SK-N-SH treated with all-trans-retinoic acid at 6 μM for 48 hours (cell line): ENCODE results near the gene HOXC4.

Source experiments
- BACH2 ChIP-seq: fragments of 250-450 bp; sonication (Bioruptor Pico); IDR thresholded peaks from 2 replicates; pipeline ENCODE4 v1.9.0; 2021; ENCODE audit warnings: mild to moderate bottlenecking, borderline replicate concordance
- PATZ1 ChIP-seq: fragments of 250-450 bp; sonication (Bioruptor Pico); IDR thresholded peaks from 2 replicates; pipeline ENCODE4 v1.8.0; 2020; ENCODE audit warnings: mild to moderate bottlenecking, moderate library complexity, borderline replicate concordance
- POU6F1 ChIP-seq: fragments of 250-450 bp; sonication (Bioruptor Pico); IDR thresholded peaks from 2 replicates; pipeline ENCODE4 v1.8.0; 2021; ENCODE audit warnings: low read depth, mild to moderate bottlenecking, moderate library complexity, borderline replicate concordance
- PPARA ChIP-seq: fragments of 250-450 bp; sonication (Bioruptor Pico); IDR thresholded peaks from 2 replicates; pipeline ENCODE4 v1.5.0; 2020; ENCODE audit warnings: mild to moderate bottlenecking, borderline replicate concordance
- RARB ChIP-seq: fragments of 250-450 bp; sonication (Bioruptor Pico); IDR thresholded peaks from 2 replicates; pipeline ENCODE4 v1.8.0; 2021; ENCODE audit warnings: mild to moderate bottlenecking, moderate library complexity
- ZFP3 ChIP-seq: fragments of 250-450 bp; sonication (Bioruptor Pico); IDR thresholded peaks from 2 replicates; pipeline ENCODE4 v1.5.0; 2020; ENCODE audit warnings: mild to moderate bottlenecking, moderate library complexity
- ZFP30 ChIP-seq: fragments of 450-650 bp; formaldehyde crosslinking; IDR thresholded peaks from 2 replicates; pipeline ENCODE4 v1.5.0; 2022; ENCODE audit warnings: mild to moderate bottlenecking, moderate library complexity
- ZNF70 ChIP-seq: fragments of 450-650 bp; formaldehyde crosslinking; IDR thresholded peaks from 2 replicates; pipeline ENCODE4 v1.5.0; 2020; ENCODE audit warnings: mild to moderate bottlenecking, moderate library complexity
- ZNF8 ChIP-seq: fragments of 450-650 bp; formaldehyde crosslinking; IDR thresholded peaks from 2 replicates; pipeline ENCODE4 v1.5.0; 2020; ENCODE audit warnings: mild to moderate bottlenecking, moderate library complexity
- TF ChIP-seq, protein P1 (sequence below): fragments of 250-450 bp; sonication (Bioruptor Pico); IDR thresholded peaks from 2 replicates; pipeline ENCODE4 v1.5.1; 2021; ENCODE audit warnings: mild to moderate bottlenecking, moderate library complexity
- TF ChIP-seq, protein P2 (sequence below): fragments of 250-450 bp; sonication (Bioruptor Pico); IDR thresholded peaks from 2 replicates; pipeline ENCODE4 v1.5.1; 2020; ENCODE audit warnings: low read depth, mild to moderate bottlenecking, moderate library complexity

DNA sequence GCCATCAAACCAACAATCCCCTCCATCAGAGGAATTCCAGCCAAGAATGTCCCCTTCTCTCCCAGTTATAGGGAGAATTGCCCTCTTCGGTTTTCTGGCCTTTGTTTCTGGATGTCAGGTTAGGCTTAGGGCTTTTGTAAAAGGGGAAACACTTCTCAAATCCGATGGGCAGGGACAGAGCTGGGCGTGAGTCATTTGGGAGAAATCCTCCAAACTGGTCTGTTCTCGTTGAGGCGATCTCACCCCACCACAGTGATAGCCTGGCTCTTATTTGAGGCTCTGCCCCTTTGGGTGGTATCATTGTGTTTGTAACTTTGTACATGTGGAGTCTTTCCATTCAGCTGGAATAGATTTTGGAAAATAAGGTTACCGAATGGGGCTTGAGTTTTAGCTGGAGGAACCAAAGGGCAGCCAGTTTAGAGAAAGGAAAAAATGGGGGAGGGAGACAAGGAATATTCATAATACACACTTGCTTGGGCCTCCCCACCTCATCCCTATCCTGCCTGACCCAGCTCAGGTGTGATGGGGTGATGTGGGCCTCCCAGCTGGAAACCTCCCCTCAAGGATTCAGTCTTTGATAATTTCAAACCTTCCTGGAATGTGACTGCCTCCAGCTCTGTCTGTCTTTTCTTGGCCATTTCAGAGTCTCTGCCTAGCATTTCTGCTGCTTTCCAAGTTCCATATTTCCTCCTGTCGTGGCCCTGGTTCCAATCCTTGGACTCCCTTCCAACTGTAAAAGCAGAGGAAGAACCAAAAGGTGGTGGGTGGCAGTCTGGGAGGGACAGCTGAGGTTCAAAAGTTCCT lies 7.5 kb downstream of the HOXC4 start:
- TF ChIP-seq RARB (CRISPR knock-in tag) (no peak), ZNF70 (no peak), POU6F1 (CRISPR knock-in tag) (no peak), PATZ1 (no peak), ZFP30 (no peak), PPARA (no peak), ZNF8 (CRISPR knock-in tag) (no peak), BACH2 (CRISPR knock-in tag) (no peak), ZFP3 (CRISPR knock-in tag) (no peak)
- TF ChIP-seq, protein P1, sequence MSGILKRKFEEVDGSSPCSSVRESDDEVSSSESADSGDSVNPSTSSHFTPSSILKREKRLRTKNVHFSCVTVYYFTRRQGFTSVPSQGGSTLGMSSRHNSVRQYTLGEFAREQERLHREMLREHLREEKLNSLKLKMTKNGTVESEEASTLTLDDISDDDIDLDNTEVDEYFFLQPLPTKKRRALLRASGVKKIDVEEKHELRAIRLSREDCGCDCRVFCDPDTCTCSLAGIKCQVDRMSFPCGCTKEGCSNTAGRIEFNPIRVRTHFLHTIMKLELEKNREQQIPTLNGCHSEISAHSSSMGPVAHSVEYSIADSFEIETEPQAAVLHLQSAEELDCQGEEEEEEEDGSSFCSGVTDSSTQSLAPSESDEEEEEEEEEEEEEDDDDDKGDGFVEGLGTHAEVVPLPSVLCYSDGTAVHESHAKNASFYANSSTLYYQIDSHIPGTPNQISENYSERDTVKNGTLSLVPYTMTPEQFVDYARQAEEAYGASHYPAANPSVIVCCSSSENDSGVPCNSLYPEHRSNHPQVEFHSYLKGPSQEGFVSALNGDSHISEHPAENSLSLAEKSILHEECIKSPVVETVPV (CRISPR knock-in tag): no peak
- TF ChIP-seq, protein P2, sequence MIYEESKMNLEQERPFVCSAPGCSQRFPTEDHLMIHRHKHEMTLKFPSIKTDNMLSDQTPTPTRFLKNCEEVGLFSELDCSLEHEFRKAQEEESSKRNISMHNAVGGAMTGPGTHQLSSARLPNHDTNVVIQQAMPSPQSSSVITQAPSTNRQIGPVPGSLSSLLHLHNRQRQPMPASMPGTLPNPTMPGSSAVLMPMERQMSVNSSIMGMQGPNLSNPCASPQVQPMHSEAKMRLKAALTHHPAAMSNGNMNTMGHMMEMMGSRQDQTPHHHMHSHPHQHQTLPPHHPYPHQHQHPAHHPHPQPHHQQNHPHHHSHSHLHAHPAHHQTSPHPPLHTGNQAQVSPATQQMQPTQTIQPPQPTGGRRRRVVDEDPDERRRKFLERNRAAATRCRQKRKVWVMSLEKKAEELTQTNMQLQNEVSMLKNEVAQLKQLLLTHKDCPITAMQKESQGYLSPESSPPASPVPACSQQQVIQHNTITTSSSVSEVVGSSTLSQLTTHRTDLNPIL (CRISPR knock-in tag): no peak
